ENCODE measurements around the gene SUSD1.

GRCh38 chr9:112142420-112142819, 32.7 kb downstream of the SUSD1 start:
- no peak for TF ChIP-seq CTCF (IDR thresholded peaks at IDR 0.05; ENCODE audit: insufficient read depth, low read depth, low read length)
- TF ChIP-seq EZH2 (IDR thresholded peaks at IDR 0.05; ENCODE audit: insufficient read depth, low read length): no peak
